Measurements from ENCODE around the gene BORCS6.
"Not testable (repeated sequence)": the region's sequence is repeated elsewhere in the genome, so short reads cannot be mapped to it uniquely, and the experiment has no call there.

BORCS6 gene

DNA sequence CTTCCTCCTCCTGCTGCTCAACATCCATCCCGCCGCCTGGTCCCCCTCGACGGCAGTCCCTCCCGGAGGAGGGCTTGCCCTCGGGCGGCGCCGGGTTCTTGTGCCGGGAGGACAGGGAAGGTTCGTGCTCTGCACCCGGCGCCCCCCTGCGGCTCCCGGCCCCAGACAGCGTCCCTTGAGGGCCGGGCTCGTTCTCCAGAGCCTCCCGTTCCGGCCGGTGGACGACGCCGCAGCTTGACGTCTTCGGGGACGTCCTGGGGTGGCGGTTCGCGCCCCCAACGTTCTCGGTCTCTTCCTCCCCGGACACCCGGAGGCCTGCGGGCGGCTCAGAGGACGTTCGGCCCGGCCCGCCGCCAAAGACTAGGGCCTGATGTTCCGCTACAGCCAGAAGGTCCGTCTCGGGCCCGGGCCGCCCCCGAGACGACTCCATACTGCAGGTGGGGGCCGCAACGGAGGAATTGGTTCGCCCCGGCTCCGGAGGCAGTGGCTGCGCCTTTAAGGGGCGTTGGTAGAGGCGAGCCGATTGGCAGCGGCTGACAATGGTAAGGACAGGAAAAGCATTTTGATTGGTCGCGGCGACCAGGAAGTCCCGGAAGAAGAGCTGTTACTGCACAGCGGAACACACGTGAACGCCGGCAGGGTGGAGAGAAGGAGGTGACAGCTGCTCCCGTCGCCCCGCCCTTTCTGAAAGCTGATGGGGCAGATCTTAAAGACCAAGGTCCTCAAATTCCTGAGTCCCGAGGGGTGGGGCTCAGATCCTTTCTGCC is at the start of gene BORCS6:
Gene BORCS6, minus strand, starts transcription at position 470 of the 767 bp plus-strand sequence. Its CDS starts 40 bp downstream, at position 430.
- in situ Hi-C loops (cut with MboI; ENCODE audit: low sequenced_read_pairs): no loop called here

- in situ Hi-C loops (cut with MboI; ENCODE audit: low sequenced_read_pairs): no loop called here
These were observed 47.9 kb upstream of the BORCS6 start for GRCh38 chr17:8237886-8238285.

DNA sequence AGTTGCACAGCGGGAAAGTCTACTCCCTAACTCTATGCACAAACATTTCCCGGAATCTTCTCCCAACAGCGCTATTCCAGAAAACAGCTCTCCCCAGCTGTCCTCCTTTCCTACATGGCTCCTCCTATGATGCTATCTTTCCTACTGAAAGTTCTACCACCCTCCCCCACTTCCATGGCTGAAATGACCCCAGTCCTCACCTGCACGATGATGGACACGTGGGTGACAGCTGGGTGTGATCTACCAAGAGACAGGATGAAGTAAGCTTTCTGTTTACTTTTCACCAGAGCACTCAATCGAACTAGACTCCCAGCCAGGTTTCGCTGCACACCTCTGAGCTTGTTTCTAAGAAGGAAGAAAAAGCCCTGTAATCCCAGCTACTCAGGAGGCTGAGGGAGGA is 47.2 kb upstream of the BORCS6 start:
- in situ Hi-C loops (cut with MboI; ENCODE audit: low sequenced_read_pairs): no loop called here

GRCh38 chr17:8235676-8236075 is 45.7 kb upstream of the BORCS6 start:
- in situ Hi-C loops (cut with MboI; ENCODE audit: low sequenced_read_pairs): no loop called here

DNA sequence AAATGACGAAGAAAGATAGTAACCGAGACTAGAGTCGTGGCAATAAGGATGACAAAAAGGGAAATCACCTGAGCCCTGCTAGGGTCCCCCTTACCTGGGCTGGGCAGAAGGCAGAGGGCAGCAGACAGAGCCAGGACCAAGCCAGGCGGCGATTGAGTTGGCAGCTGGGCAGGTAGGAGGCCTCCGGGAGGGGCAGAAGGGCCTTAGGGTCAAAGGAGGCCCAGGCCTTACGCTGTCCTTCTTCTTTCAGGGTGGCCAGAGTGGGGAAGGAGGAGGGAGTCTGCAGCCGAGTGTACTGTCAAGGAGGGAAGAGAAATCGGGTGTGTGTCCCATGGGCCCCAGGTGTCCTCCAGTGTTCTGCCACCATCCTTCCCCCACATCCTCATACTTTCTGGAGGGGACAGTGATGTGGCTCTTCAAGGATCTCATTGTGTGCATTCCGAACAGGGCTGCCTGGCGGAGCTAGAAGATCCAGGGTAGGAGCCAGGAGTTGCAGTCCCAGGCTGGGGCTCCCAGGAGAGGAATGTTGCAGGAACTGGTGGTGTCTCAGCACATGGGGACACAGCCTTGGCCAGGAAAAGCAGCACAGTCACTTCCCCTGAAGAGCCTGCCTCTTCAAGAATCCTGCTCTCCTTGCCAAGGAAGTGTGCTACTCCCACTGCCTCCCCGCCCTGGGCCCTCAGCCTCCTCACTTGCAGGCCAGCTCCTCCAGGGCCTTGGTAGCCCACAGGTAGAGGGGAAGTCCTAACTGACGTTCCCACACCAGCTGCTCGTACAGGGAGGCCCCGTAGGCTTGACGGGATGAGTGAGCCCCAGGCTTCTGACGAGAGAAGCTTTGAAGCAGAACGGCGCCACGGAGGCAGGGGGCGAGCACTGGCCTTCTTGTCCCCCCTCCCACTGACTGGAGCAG is 44.6 kb upstream of the BORCS6 start:
- in situ Hi-C loops (cut with MboI; ENCODE audit: low sequenced_read_pairs): no loop called here

DNA sequence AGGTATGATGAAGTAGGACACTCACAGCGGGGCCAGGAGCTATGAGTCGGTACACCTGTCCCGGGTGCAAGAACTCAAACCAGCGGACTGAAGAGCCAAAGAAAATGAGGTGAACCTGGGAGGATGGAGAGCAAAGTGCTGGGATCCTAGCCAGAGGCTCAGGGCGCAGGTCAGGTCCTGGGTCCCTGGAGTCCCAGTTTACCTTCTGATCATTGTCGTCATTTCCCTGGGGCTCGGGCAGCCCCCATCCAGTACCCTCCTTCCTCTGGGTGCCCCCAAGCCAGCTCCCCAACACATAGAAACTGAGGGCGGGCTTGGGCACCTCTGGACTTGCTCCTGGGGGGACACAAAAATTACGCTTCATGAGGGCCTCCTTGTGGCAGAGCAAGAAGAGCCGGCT is 41.7 kb upstream of the BORCS6 start:
- in situ Hi-C loops (cut with MboI; ENCODE audit: low sequenced_read_pairs): no loop called here

DNA sequence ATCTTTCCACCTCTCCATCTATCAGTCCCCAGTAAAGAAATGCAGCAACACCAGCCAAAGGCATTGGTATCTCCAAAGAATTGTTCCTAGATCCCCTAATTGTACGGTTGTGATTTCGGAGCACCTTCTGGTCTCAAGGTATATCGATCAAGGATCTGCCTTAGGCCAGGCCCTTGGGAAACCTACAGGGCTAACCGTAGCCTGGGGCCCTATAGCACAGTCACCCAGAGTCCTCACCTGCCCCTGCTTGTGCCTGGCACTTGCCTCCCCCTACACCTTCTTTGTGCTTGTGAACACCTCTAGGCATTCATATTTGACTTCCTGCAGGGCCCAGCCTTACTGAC is 37.2 kb upstream of the BORCS6 start:
- in situ Hi-C loops (cut with MboI; ENCODE audit: low sequenced_read_pairs): no loop called here

DNA sequence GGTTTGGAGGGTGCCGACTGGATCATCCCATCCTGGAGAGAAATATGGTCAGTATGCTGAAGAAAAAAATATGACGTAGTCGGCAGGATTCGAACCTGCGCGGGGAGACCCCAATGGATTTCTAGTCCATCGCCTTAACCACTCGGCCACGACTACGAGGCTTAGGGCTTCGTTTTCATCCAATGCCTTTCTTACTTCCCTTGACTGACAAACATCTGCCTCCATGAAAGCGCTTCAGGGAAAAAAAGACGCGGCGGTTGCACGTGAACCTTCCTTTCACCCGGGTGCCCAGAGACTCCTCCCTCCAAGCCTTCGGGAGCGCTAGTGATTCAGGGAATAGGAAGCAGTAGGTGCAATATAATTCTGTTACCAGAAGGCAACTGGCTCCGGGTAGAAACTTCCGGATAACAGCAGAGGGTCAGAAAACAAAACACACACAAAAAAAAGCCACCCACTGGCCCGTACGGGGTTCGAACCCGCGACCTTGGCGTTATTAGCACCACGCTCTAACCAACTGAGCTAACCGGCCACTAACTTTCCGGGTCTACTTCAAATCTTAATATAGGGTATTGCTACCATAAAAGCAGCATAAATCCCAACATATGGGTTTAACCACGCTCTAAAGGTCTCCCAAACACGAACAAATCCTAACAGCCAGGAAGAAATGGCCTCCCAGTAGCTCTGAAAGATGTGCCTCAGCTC is 36.7 kb upstream of the BORCS6 start:
- in situ Hi-C loops (cut with MboI; ENCODE audit: low sequenced_read_pairs): no loop called here

- in situ Hi-C loops (cut with MboI; ENCODE audit: low sequenced_read_pairs): no loop called here
These were observed 36.0 kb upstream of the BORCS6 start for GRCh38 chr17:8225813-8226535.

DNA sequence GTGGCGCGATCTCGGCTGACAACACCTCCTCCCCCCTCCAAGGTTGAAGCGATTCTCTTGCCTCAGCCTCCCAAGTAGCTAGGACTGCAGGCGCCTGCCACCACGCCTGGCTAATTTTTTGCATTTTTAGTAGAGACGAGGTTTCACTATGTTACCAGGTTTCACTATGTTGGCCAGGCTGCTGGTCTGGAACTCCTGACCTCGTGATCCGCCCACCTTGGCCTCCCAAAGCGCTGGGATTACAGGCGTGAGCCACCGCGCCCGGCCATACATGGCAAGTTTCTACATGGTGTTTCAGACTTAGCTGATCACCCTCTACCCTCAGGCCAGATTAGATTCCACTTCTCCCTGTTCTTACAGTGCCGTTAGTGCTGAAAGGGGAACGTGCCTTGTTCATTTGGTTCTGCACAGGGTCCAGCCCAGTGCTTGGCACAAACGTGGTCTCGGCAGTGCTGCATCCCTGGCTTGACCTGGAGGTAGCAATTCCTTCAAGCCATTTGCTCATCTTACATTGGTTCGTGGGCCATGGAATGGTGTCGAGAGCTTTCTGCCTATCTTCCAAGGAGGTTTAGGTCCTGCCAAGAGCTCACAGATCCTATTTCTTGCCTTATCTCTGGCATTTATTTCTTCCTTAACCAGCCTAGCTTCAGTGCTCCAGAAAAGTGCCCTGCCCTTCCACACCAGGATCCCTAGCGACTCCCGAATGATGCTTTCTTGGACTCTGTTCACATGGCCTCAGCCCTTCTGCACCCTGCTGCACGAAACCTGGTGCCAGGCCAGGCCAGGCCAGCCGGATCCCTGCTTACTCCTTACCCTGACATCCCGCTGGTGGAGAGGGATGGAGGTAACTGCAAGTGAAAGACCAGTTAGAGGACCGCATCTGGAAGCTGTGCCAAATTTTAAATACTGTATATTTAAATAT is 35.2 kb upstream of the BORCS6 start:
- in situ Hi-C loops (cut with MboI; ENCODE audit: low sequenced_read_pairs): no loop called here

DNA sequence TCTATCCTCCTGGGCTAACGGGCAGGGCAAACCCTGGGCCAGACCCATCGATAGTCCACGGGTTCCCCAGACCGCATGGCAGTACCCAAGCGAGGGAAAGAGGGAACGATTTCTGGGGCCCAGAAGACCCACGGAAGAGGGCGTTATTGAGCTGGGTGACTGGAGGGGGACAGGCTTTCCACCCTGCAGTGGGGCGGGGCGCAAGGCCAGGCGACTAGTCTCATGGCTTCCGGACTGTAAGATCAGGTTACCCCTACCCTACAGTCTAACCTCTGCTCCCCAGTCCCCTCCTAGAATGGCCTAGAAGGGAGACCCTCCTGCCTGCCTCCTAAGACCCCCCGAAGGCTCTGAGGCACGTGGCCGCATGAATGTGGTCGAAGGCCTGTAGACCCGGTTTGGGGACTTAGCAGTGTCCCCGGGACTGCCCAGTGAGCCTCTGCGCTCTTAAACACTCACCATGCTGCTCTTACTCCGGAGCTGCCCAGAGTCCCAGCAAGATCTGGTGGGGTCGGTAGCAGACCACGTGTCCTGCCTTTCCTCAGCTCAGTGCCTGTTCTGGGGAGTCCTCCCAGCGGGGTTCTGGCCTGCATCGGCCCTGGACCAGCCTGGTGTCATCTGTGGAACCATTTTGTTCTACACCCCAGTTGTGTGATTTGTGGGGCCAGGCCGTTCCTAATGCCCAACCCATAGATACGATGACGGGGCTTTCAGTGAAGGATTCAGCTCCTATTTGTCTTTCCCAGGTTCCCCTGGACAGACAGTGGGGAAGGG is 33.6 kb upstream of the BORCS6 start:
- in situ Hi-C loops (cut with MboI; ENCODE audit: low sequenced_read_pairs): no loop called here

- in situ Hi-C loops (cut with MboI; ENCODE audit: low sequenced_read_pairs): no loop called here
These were observed 32.8 kb upstream of the BORCS6 start for GRCh38 chr17:8222630-8223355.

DNA sequence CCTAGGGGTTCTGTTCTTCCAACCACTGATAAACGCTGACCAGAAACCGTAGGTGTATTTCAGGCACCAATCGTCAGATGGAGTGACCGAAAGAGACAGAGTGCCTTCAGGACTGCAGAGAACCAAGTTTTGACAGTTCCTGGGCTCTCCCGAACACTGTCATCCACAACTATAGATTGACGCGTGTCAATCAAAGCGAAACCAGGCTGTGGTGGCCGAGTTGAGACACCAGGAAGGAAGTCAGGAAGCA is 32.3 kb upstream of the BORCS6 start:
- in situ Hi-C loops (cut with MboI; ENCODE audit: low sequenced_read_pairs): no loop called here

GRCh38 chr17:8221663-8222379 is 31.8 kb upstream of the BORCS6 start:
- in situ Hi-C loops (cut with MboI; ENCODE audit: low sequenced_read_pairs): no loop called here

GRCh38 chr17:8220783-8221662 is 31.0 kb upstream of the BORCS6 start:
- in situ Hi-C loops (cut with MboI; ENCODE audit: low sequenced_read_pairs): no loop called here

- in situ Hi-C loops (cut with MboI; ENCODE audit: low sequenced_read_pairs): not testable (repeated sequence)
These were observed 24.0 kb upstream of the BORCS6 start for GRCh38 chr17:8214000-8214399.

Data from HL-60/S4 treated with retinoic acid at 250 ng/mL for 4 days and 3 days (cell line).